ENCODE results near the gene PRR33.
"Not testable (repeated sequence)": the region's sequence is repeated elsewhere in the genome, so short reads cannot be mapped to it uniquely, and the experiment has no call there.

Gene PRR33

GRCh38 chr11:1874441-1875092 is 17.1 kb downstream of the PRR33 start:
- DNase-seq = not testable (repeated sequence)

DNA sequence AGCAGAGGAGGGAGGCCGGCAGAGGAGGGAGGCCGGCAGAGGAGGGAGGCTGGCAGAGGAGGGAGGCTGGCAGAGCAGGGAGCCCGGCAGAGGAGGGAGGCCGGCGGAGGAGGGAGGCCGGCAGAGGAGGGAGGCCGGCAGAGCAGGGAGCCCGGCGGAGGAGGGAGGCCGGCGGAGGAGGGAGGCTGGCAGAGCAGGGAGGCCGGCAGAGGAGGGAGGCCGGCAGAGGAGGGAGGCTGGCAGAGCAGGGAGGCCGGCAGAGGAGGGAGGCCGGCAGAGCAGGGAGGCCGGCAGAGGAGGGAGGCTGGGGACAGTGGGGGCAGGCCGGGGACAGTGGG is 17.9 kb downstream of the PRR33 start:
- DNase-seq = not testable (repeated sequence)

GRCh38 chr11:1873048-1873812 is 18.5 kb downstream of the PRR33 start:
- DNase-seq = no peak

GRCh38 chr11:1872267-1872985 is 19.3 kb downstream of the PRR33 start:
- no peak for DNase-seq

GRCh38 chr11:1871531-1871930 is 20.2 kb downstream of the PRR33 start:
- no peak for DNase-seq

DNA sequence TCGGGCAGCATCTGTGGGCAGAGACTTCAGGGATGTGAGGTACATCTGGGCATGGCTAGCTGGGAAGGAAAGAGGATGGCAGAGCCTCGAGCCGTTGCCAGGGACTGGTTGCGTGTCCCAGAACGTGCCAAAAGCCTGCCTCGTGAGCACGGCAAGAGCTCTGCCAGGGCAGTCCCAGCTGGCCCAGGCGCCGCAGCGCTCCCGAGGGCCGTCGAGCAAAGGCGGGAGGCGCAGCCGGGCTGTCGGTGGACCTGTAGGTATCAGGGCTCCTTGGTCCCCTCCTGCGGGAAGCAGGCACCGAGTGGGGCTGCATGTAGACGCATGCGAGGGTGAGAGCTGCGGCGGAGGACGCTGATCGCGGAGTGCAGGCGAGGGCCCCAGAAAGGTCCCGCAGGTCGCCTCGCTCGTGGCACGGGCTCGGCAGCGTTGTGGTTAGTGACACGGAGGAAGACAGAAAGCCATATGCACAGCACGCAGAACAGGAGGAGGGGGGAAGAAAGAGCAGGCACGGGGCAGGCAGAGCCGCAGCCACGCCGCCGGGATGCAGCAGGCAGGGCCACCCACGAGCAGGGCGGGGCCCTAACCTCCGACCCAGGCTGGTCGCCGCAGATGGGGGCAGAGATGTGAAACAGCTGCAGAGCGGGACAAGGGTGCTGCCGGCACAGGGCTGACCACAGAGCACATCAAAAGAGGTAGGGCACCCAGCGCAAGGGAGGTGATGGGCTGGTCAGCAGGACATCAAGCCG is 20.8 kb downstream of the PRR33 start:
- peak; percentile 60 for DNase-seq

DNA sequence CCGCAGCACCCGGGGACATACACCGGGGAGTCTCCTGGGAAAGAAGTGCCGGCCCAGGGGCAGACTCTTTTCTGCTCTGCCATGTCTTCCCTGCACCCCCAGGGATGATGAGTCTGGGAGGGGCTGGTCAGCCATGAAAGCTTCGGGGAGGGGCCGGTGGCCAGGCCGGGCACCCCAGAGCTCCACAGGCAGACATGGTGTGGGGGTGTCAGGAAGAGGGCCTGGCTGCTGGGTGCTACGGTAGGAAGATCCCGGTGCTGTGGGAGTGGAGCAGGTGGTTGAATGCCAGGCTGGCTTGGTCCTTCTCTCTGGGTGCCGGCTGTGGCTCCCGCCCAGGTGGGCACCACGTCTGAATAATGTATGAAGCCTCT is 21.4 kb downstream of the PRR33 start:
- no peak for DNase-seq

GRCh38 chr11:1869427-1870325 is 22.0 kb downstream of the PRR33 start:
- DNase-seq = no peak

DNA sequence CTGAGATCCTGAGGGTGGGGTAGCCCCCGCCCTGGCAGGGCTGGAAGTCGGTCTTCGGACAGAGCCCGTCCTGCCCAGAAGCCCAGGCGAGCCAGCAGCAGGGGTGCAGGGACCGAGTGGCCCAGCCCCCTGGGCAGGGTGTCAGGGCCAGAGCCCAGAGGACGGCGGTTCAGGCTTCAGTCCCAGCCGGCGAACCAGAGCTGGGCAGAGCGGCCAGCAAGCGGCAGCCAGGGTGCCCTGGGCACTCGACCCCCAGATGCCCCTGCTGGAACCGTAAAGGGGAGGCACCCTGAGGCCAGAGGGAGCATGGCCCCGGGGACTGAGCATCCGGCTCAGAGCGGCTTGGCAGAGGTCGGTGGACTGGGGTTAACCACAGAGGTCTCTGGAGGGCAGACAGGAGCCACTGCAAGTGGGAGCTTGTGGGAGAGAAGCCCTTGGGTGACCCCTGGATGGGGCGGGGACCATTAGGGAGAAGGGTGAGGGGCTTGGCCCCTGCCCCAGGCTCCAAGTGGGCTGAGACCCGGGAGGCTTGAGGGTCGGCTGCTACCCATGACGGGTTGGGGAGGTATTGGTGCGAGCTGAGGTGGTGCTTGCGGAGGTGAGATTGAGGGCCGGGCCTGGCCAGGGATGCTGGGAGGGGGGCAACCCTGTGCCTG is 22.9 kb downstream of the PRR33 start:
- DNase-seq = no peak

- DNase-seq = no peak
These were observed 23.5 kb downstream of the PRR33 start for GRCh38 chr11:1868056-1868635.

DNA sequence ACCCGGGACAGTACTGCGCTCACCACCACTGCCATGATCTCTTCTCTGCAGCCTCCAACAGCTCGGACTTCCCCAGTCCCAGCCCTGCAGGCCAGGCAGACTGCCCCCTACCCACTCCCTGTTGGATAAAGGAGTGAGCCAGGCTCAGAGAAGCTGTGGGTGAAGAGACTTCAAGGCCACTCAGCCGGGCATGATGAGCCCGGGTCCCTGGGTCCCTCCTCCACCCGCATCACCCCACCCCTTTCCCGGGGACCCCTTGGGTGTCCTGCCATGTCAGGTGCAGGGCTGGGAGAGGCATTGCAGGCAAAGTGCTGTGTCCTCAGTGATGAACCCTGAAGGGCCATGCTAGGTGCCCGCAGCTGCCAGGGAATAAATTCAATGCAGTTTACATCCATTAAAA is 24.3 kb downstream of the PRR33 start:
- DNase-seq = no peak

- no peak for DNase-seq
These were observed 24.9 kb downstream of the PRR33 start for GRCh38 chr11:1866776-1867175.

GRCh38 chr11:1866226-1866625 is 25.5 kb downstream of the PRR33 start:
- no peak for DNase-seq

GRCh38 chr11:1864831-1865665 is 26.6 kb downstream of the PRR33 start:
- no peak for DNase-seq

- DNase-seq = no peak
These were observed 27.5 kb downstream of the PRR33 start for GRCh38 chr11:1864231-1864630.

DNA sequence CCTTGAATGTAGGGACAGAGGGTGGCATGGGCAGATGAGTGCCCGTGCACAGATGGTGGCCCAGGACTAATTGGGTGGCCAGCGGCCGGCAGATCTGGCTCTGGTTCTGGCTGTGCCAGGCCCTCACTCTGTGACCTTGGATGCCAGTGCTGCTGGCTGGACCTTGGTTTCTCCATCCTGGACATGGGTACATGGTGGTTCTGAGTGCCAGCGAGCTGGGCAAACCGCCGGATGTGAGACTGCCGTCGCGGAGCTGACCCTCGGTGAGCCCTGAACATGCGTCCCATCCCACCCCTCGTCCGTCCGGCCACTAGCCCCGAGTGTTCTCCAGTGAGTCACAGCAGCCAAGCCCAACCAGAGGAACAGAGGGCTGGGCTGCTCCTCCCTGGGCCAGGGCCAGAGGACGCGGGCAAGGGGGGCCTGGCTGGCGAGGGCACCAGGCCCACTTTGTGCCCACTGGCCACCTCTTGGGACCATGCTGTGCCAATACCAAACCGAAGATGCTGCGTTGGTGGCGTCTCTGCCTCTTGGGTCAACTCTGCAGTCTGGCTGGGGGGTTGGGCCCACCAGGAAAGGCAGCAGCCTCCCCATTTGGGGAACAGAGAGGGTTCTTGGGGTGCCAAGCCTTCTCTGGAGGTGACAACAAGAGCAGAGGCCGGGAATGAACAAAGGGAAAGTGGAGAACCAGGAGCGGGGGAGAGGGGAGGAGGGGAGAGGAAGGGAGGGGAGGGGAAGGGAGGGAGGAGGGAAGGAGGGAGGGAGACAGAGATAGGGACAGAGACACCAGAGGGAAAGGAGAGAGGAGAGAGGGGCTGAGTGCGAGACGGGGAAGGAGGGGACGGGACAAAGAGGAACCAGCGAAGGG is 28.1 kb downstream of the PRR33 start:
- DNase-seq = no peak

GRCh38 chr11:1862588-1863351 is 28.9 kb downstream of the PRR33 start:
- no peak for DNase-seq
